GM12874 (cell line): ENCODE results near the gene GPR176.
A peak's percentile ranks its signal among the peaks of the same experiment; 100 is the strongest.

Source experiments
- CTCF ChIP-seq: IDR thresholded peaks from 2 replicates; pipeline ENCODE4 v1.5.1; 2011; ENCODE audit warnings: low read depth, mild to moderate bottlenecking, control low read depth, low read length, moderate library complexity; ENCODE audit not compliant: insufficient read depth

The GPR176 gene

GRCh38 chr15:39888809-39889208 is 31.3 kb downstream of the GPR176 start:
- no peak for TF ChIP-seq CTCF

- TF ChIP-seq CTCF = no peak
Observed at GRCh38 chr15:39888243-39888642, 31.8 kb downstream of the GPR176 start.

GRCh38 chr15:39887832-39888231 is 32.2 kb downstream of the GPR176 start:
- 0 out of 2 replicates have a peak, but pooled peaks have one; percentile 4 for TF ChIP-seq CTCF

- TF ChIP-seq CTCF = no peak
Observed at GRCh38 chr15:39887211-39887610, 32.9 kb downstream of the GPR176 start.

GRCh38 chr15:39886418-39886817 is 33.6 kb downstream of the GPR176 start:
- no peak for TF ChIP-seq CTCF

GRCh38 chr15:39885099-39885777 is 34.8 kb downstream of the GPR176 start:
- no peak for TF ChIP-seq CTCF

GRCh38 chr15:39884351-39884750 is 35.7 kb downstream of the GPR176 start:
- no peak for TF ChIP-seq CTCF
